Keratinocyte (primary cell): ENCODE measurements around the gene SASH1.

ENCODE experiments used
- EZH2 ChIP-seq: IDR thresholded peaks from one replicate; pipeline ENCODE4 v1.6.1; 2012; ENCODE audit warnings: inconsistent platforms, mild to moderate bottlenecking, low read length, moderate library complexity
- TF ChIP-seq, protein P1 (sequence below), 3 experiments: IDR thresholded peaks in 1 of 3; conservative IDR thresholded peaks in 1 of 3; optimal IDR thresholded peaks in 1 of 3; 2 replicates in 2 of 3; 3 replicates in 1 of 3; pipeline versions ENCODE3 to v1.5.1; 2011; ENCODE audit warnings: low read length in 3 of 3, mild to moderate bottlenecking in 3 of 3, moderate library complexity in 2 of 3, control low read depth in 1 of 3, inconsistent platforms in 1 of 3; ENCODE audit not compliant: insufficient read depth in 2 of 3; ENCODE audit errors: extremely low read depth in 1 of 3

DNA sequence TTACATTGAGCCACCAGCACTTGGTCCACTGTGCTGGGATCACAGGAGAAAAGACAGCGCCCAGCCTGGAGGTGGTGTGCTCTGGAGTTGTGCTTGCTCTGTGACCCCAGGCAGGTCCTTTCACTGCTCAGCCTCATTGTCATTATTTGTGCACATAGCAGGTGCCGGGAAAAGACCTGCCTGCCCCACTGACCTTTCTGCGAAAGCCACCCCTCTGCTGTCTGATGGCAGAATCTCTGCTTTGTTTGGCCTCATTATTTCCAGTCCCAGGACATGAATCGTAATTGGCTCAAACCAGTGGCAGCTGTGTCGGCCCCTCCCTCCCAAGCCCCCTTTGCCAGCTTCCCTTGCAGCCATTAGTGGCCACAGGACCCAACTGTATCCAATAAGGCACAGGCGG is 219.0 kb downstream of the SASH1 start:
- TF ChIP-seq, protein P1, sequence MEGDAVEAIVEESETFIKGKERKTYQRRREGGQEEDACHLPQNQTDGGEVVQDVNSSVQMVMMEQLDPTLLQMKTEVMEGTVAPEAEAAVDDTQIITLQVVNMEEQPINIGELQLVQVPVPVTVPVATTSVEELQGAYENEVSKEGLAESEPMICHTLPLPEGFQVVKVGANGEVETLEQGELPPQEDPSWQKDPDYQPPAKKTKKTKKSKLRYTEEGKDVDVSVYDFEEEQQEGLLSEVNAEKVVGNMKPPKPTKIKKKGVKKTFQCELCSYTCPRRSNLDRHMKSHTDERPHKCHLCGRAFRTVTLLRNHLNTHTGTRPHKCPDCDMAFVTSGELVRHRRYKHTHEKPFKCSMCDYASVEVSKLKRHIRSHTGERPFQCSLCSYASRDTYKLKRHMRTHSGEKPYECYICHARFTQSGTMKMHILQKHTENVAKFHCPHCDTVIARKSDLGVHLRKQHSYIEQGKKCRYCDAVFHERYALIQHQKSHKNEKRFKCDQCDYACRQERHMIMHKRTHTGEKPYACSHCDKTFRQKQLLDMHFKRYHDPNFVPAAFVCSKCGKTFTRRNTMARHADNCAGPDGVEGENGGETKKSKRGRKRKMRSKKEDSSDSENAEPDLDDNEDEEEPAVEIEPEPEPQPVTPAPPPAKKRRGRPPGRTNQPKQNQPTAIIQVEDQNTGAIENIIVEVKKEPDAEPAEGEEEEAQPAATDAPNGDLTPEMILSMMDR (optimal IDR thresholded peaks at IDR 0.05 in 1 of 3, IDR thresholded peaks at IDR 0.05 in 1 of 3, conservative IDR thresholded peaks at IDR 0.05 in 1 of 3; ENCODE audit: extremely low read depth in 1 of 3, insufficient read depth in 2 of 3, low read length in 3 of 3): no peak
- no peak for TF ChIP-seq EZH2
